HUES64 (cell line): ENCODE data around the gene PHF14.

Experiments
- H3K27ac ChIP-seq: 2 replicates; pipeline ENCODE4 v1.7.0; 2013; ENCODE audit warnings: low read depth, low read length, inconsistent platforms
- H3K27me3 ChIP-seq: 2 replicates; pipeline ENCODE4 v1.6.1; 2013; ENCODE audit warnings: mild to moderate bottlenecking, low read length; ENCODE audit not compliant: insufficient read depth
- H3K36me3 ChIP-seq: 2 replicates; pipeline ENCODE4 v1.6.1; 2013; ENCODE audit warnings: mild to moderate bottlenecking, low read length; ENCODE audit not compliant: insufficient read depth
- H3K4me1 ChIP-seq: 2 replicates; pipeline ENCODE4 v1.6.1; 2013; ENCODE audit warnings: mild to moderate bottlenecking, low read length, moderate library complexity; ENCODE audit not compliant: insufficient read depth
- H3K4me3 ChIP-seq: 2 replicates; pipeline ENCODE4 v1.5.1; 2013; ENCODE audit warnings: mild to moderate bottlenecking, low read length, moderate library complexity
- H3K9ac ChIP-seq: 2 replicates; pipeline ENCODE4 v1.6.1; 2013; ENCODE audit warnings: mild to moderate bottlenecking, low read depth, low read length
- H3K9me3 ChIP-seq: 2 replicates; pipeline ENCODE4 v1.6.1; 2013; ENCODE audit warnings: low read depth, low read length; ENCODE audit not compliant: insufficient read depth
- WGBS: fragments of 150-250, 120-280 bp; methylation state at CpG from one replicate; pipeline ENCODE4 v1.1.7; 2013; ENCODE audit warnings: missing lambda C conversion rate; 5-methylcytosine and 5-hydroxymethylcytosine counted together

Gene PHF14

GRCh38 chr7:11153694-11154093 lies 180.0 kb downstream of the PHF14 start:
- WGBS, result 80% methylated on average over 1 of the region's 4 CpGs

GRCh38 chr7:11155883-11156282 lies 182.2 kb downstream of the PHF14 start:
- WGBS, result 92% methylated on average over 1 of the region's 1 CpG
- H3K27ac ChIP-seq, result no peak overlapping the region
- no peak overlapping the region for H3K9ac ChIP-seq
- no peak overlapping the region for H3K4me3 ChIP-seq
- no peaks in the 10 kb centered on the region for H3K36me3 ChIP-seq
- H3K27me3 ChIP-seq, result no peaks in the 10 kb centered on the region
- no peaks in the 10 kb centered on the region for H3K4me1 ChIP-seq
- no peaks in the 10 kb centered on the region for H3K9me3 ChIP-seq

More at GRCh38 chr7:11153694-11154093, 180.0 kb downstream of the PHF14 start:
- Histone ChIP-seq H3K9me3 (no peaks in the 10 kb centered on the region), H3K36me3 (0 out of 2 replicates have a peak, but pooled peaks cover 5% of the 10 kb centered on the region), H3K27me3 (no peaks in the 10 kb centered on the region), H3K4me1 (no peaks in the 10 kb centered on the region), H3K9ac (no peak overlapping the region), H3K27ac (no peak overlapping the region), H3K4me3 (no peak overlapping the region)

- Histone ChIP-seq H3K4me1 (no peaks in the 10 kb centered on the region), H3K9ac (no peak overlapping the region), H3K36me3 (no peaks in the 10 kb centered on the region), H3K27ac (no peak overlapping the region), H3K9me3 (no peaks in the 10 kb centered on the region), H3K4me3 (no peak overlapping the region), H3K27me3 (no peaks in the 10 kb centered on the region)
- no CpG with 5 or more reads among the region's 1 CpG for WGBS
Measured at GRCh38 chr7:11161499-11161898, 187.8 kb downstream of the PHF14 start.

- Histone ChIP-seq H3K4me3 (no peak overlapping the region), H3K27ac (no peak overlapping the region), H3K9me3 (no peaks in the 10 kb centered on the region), H3K36me3 (no peaks in the 10 kb centered on the region), H3K9ac (no peak overlapping the region), H3K4me1 (no peaks in the 10 kb centered on the region), H3K27me3 (no peaks in the 10 kb centered on the region)
- WGBS, result no CpG with 5 or more reads among the region's 1 CpG
Measured at GRCh38 chr7:11163220-11163619, 189.5 kb downstream of the PHF14 start.

- no peaks in the 10 kb centered on the region for H3K9me3 ChIP-seq
- no peaks in the 10 kb centered on the region for H3K27me3 ChIP-seq
- no peak overlapping the region for H3K27ac ChIP-seq
- H3K9ac ChIP-seq, result no peak overlapping the region
- no peaks in the 10 kb centered on the region for H3K36me3 ChIP-seq
- no peak overlapping the region for H3K4me3 ChIP-seq
- WGBS, result 94% methylated on average over 1 of the region's 1 CpG
- no peaks in the 10 kb centered on the region for H3K4me1 ChIP-seq
Measured at GRCh38 chr7:11166051-11166450, 192.4 kb downstream of the PHF14 start.

GRCh38 chr7:11168650-11169170 lies 195.0 kb downstream of the PHF14 start:
- H3K27ac ChIP-seq, result no peak overlapping the region
- H3K27me3 ChIP-seq, result no peaks in the 10 kb centered on the region
- H3K4me3 ChIP-seq, result no peak overlapping the region
- 100% methylated on average over 1 of the region's 1 CpG for WGBS
- no peaks in the 10 kb centered on the region for H3K36me3 ChIP-seq
- H3K4me1 ChIP-seq, result no peaks in the 10 kb centered on the region
- H3K9me3 ChIP-seq, result no peaks in the 10 kb centered on the region
- H3K9ac ChIP-seq, result no peak overlapping the region

GRCh38 chr7:11170175-11170574 lies 196.5 kb downstream of the PHF14 start:
- H3K36me3 ChIP-seq, result no peaks in the 10 kb centered on the region
- H3K9me3 ChIP-seq, result no peaks in the 10 kb centered on the region
- no peaks in the 10 kb centered on the region for H3K4me1 ChIP-seq
- H3K27me3 ChIP-seq, result no peaks in the 10 kb centered on the region
- H3K27ac ChIP-seq, result no peak overlapping the region
- no peak overlapping the region for H3K9ac ChIP-seq
- WGBS, result 100% methylated on average over 2 of the region's 2 CpGs
- H3K4me3 ChIP-seq, result no peak overlapping the region

GRCh38 chr7:11170863-11171568 lies 197.3 kb downstream of the PHF14 start:
- Histone ChIP-seq H3K27ac (no peak overlapping the region), H3K4me3 (no peak overlapping the region), H3K9ac (no peak overlapping the region), H3K9me3 (no peaks in the 10 kb centered on the region), H3K36me3 (no peaks in the 10 kb centered on the region), H3K27me3 (no peaks in the 10 kb centered on the region), H3K4me1 (no peaks in the 10 kb centered on the region)
- WGBS, result 100% methylated on average over 1 of the region's 4 CpGs

- Histone ChIP-seq H3K9me3 (no peaks in the 10 kb centered on the region), H3K4me1 (no peaks in the 10 kb centered on the region), H3K4me3 (no peak overlapping the region), H3K36me3 (no peaks in the 10 kb centered on the region), H3K27me3 (no peaks in the 10 kb centered on the region), H3K27ac (no peak overlapping the region), H3K9ac (no peak overlapping the region)
- 92% methylated on average over 3 of the region's 5 CpGs for WGBS
Measured at GRCh38 chr7:11171569-11172192, 198.0 kb downstream of the PHF14 start.

GRCh38 chr7:11172835-11173234 lies 199.2 kb downstream of the PHF14 start:
- Histone ChIP-seq H3K27me3 (no peaks in the 10 kb centered on the region), H3K27ac (no peak overlapping the region), H3K4me1 (no peaks in the 10 kb centered on the region), H3K36me3 (no peaks in the 10 kb centered on the region), H3K4me3 (no peak overlapping the region), H3K9me3 (no peaks in the 10 kb centered on the region), H3K9ac (no peak overlapping the region)
- 97% methylated on average over 3 of the region's 4 CpGs for WGBS

GRCh38 chr7:11175371-11175770 lies 201.7 kb downstream of the PHF14 start:
- Histone ChIP-seq H3K9me3 (no peaks in the 10 kb centered on the region), H3K27me3 (no peaks in the 10 kb centered on the region), H3K36me3 (no peaks in the 10 kb centered on the region), H3K4me1 (no peaks in the 10 kb centered on the region), H3K9ac (no peak overlapping the region), H3K27ac (no peak overlapping the region), H3K4me3 (no peak overlapping the region)
- WGBS, result 88% methylated on average over 3 of the region's 3 CpGs
